ENCODE measurements around the gene KLK12.

- no peak for TF ChIP-seq CTCF (IDR thresholded peaks at IDR 0.05)
- TF ChIP-seq POLR2AphosphoS5 (IDR thresholded peaks at IDR 0.05): no peak
- no peak for TF ChIP-seq POLR2A (IDR thresholded peaks at IDR 0.05)
Observed at GRCh38 chr19:51036519-51036918, 1.7 kb upstream of the KLK12 start.
